AG10803 (cell line): ENCODE results near the gene P2RY8.

Experiments used
- DNase-seq: peaks from one replicate; pipeline ENCODE4 v3.0.0; 2010; ENCODE audit warnings: low read depth
- H3K4me3 ChIP-seq: 2 replicates; pipeline ENCODE4 v1.5.1; 2011; ENCODE audit warnings: mild to moderate bottlenecking, low read length, control low read depth
- TF ChIP-seq, protein P1 (sequence below): conservative IDR thresholded peaks from 2 replicates; pipeline ENCODE4 v1.5.1; 2011; ENCODE audit warnings: mild to moderate bottlenecking, low read length, control low read depth, inconsistent platforms

P2RY8 gene

GRCh38 chrX:1511829-1512228 lies 25.2 kb downstream of the P2RY8 start:
- TF ChIP-seq, protein P1, sequence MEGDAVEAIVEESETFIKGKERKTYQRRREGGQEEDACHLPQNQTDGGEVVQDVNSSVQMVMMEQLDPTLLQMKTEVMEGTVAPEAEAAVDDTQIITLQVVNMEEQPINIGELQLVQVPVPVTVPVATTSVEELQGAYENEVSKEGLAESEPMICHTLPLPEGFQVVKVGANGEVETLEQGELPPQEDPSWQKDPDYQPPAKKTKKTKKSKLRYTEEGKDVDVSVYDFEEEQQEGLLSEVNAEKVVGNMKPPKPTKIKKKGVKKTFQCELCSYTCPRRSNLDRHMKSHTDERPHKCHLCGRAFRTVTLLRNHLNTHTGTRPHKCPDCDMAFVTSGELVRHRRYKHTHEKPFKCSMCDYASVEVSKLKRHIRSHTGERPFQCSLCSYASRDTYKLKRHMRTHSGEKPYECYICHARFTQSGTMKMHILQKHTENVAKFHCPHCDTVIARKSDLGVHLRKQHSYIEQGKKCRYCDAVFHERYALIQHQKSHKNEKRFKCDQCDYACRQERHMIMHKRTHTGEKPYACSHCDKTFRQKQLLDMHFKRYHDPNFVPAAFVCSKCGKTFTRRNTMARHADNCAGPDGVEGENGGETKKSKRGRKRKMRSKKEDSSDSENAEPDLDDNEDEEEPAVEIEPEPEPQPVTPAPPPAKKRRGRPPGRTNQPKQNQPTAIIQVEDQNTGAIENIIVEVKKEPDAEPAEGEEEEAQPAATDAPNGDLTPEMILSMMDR, result no peak
- no peak for DNase-seq
- H3K4me3 ChIP-seq, result no peak overlapping the region

- TF ChIP-seq, protein P1, result no peak
- H3K4me3 ChIP-seq, result no peak overlapping the region
- DNase-seq, result no peak
Measured at GRCh38 chrX:1511150-1511549, 25.8 kb downstream of the P2RY8 start.

DNA sequence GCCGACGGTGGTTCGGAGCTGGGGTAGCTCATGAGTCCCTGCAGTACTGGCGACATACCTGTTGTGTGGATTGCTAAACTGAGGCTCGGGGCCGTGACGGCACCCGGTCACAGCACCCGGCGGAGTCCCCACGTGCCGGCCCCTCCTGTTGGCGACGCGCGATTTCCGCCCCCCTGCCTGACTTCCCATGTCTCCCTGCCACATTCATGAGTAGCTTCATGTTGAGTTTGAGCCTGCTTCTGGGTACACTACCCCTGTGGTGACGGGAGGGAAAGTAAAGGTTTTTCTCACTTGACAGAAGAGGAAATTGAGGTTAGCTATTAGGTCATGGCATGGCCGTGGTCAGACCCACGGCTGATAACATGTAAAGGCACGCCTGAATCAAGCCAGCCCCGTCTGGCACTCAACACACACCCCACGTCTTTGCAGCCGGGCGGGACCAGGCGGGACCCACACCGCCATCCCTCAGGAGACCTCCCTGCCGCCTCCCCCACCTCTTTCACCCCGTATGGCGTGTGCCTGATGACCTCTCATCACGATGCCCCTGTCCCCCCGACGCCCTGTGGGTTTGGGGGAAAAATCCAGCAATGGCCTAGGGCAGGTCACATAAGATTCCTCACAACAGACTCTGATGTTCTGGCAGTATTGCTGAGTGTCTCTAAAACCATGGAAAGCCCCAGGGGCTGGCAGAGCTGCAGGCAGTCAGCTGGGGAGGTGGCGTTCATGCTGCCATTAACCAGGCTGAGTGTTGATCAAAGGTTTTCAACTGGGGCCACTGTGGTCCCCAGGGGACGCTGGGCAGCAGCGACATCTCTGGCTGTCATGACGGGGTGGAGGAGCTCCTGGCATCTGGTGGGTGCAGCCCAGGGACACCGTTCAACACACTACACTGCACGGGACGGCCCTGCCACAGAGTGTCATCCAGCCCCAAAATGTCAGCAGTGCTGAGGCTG lies 29.2 kb downstream of the P2RY8 start:
- TF ChIP-seq, protein P1, result no peak
- DNase-seq, result no peak
- H3K4me3 ChIP-seq, result no peak overlapping the region

- no peak for DNase-seq
- no peak overlapping the region for H3K4me3 ChIP-seq
- TF ChIP-seq, protein P1, result no peak
Measured at GRCh38 chrX:1506916-1507315, 30.1 kb downstream of the P2RY8 start.

GRCh38 chrX:1502853-1503252 lies 34.1 kb downstream of the P2RY8 start:
- DNase-seq, result no peak
- TF ChIP-seq, protein P1, result no peak
- no peak overlapping the region for H3K4me3 ChIP-seq

DNA sequence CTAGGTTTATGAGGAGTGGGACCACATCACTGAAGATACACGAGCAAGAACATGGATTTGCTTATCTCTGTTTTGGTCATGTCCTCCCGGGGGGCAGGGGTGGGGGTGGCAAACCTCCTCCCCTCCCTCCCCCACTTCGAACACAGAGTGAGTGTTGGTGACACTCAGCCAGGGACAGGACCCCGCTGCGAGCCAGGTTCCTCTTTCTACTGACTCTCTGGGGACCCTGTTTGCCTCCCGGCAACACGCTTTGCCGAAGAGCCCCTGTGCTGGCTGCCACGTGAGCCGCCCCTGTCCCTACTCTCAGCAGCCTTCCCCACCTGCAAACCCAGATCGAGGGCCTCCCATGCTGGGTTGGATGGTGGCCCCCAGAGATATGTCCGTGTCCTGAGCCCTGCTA lies 34.7 kb downstream of the P2RY8 start:
- TF ChIP-seq, protein P1, result no peak
- DNase-seq, result no peak
- no peak overlapping the region for H3K4me3 ChIP-seq
